Measurements from ENCODE around the gene RASA3.

DNA sequence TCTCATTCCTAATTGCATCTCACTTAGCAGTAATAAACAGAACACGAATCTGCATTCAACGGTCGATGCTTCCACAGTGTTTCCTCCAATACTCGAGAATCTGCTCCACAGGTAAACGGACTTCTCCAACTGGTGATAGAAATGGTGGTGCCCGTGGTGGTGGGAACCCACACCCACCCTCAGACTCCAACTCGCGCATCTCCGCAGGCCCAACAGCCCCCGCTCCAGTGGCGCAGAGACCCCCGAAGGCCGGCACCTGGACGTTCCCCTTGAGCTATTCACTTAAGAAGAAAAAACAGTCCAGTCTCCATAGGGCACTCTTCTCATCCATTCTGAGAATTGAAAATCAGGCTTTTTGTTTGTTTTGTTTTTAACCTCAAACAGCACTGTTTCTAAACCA lies 13.8 kb upstream of the RASA3 start:
- TF ChIP-seq ZNF274 (IDR thresholded peaks at IDR 0.05; ENCODE audit: low read depth, low read length) (no peak), YY1 (IDR thresholded peaks at IDR 0.05; ENCODE audit: insufficient read depth, insufficient read length) (no peak), SUZ12 (IDR thresholded peaks at IDR 0.05; ENCODE audit: extremely low read depth, insufficient read depth, insufficient read length) (no peak)

Measured in NT2/D1 (cell line).